Prostate gland (tissue), 2 donors: ENCODE results near the gene GMDS.

Source experiments
- POLR2A ChIP-seq: fragments of 450-650 bp; IDR thresholded peaks from one replicate; pipeline ENCODE4 v1.6.1; 2016; ENCODE audit warnings: antibody characterized with exemption, mild to moderate bottlenecking
- TF ChIP-seq, protein P1 (sequence below), 4 experiments: fragments of 200-600 bp in 2 of 4; fragments of 450-650 bp in 2 of 4; sonication (generic) in 2 of 4; IDR thresholded peaks; 1 replicate in 3 of 4; 2 replicates in 1 of 4; pipeline ENCODE4 v1.5.1; 2016 to 2019; ENCODE audit warnings: antibody characterized with exemption in 4 of 4, mild to moderate bottlenecking in 2 of 4, moderate library complexity in 2 of 4

DNA sequence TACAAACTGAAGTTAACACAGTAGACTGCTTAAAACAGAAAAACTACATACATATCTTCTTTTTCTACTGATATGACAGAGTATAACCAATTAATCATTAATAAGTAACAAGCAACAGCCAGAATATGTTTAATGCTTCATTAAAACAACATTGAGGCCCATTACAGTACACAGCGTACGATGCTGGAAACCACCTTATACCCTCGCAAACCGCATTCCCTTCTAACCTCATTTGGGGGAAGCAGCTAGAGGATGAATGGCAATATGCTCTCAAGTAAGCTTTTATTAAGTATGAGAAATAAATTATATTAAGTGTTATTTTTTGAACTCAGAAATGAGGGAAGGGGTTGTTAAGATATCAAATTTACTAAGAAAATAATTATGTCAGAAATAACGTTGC, 142.4 kb downstream of the GMDS start:
- TF ChIP-seq, protein P1, sequence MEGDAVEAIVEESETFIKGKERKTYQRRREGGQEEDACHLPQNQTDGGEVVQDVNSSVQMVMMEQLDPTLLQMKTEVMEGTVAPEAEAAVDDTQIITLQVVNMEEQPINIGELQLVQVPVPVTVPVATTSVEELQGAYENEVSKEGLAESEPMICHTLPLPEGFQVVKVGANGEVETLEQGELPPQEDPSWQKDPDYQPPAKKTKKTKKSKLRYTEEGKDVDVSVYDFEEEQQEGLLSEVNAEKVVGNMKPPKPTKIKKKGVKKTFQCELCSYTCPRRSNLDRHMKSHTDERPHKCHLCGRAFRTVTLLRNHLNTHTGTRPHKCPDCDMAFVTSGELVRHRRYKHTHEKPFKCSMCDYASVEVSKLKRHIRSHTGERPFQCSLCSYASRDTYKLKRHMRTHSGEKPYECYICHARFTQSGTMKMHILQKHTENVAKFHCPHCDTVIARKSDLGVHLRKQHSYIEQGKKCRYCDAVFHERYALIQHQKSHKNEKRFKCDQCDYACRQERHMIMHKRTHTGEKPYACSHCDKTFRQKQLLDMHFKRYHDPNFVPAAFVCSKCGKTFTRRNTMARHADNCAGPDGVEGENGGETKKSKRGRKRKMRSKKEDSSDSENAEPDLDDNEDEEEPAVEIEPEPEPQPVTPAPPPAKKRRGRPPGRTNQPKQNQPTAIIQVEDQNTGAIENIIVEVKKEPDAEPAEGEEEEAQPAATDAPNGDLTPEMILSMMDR (IDR thresholded peaks at IDR 0.05) = no peak
- TF ChIP-seq POLR2A = no peak
